ENCODE results near the gene C6orf136. TPM values are rescaled to one million over a fixed set of nuclear protein-coding genes. Genes with fewer than 3 reads are reported as not detected.

C6orf136 gene
- total and polyA plus RNA-seq, 9 of the 15 experiments (the other 6 are each of a cell fraction or from before 2014, with no cell fraction given), result 14.1 to 63.1 (median 18.4) TPM

DNA sequence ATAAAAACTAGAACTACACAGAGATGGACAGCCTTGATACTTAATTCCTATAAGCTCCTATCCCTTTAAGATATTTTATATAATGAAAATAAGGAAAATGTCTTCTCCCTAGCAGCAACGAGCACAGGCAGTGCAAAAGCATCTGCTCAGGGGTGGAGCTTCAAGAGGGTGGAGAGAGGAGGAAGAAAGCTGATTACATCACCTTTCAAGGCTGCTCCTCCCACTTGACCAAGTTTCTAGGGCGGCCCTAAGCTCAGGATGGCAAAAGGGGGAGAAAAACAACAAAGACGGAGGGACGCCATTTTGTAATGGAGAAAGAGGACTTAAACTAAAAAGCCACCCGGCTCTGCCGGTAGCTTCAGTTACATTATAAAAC lies 32.1 kb upstream of the C6orf136 start (continued):
- TF ChIP-seq, protein P1, sequence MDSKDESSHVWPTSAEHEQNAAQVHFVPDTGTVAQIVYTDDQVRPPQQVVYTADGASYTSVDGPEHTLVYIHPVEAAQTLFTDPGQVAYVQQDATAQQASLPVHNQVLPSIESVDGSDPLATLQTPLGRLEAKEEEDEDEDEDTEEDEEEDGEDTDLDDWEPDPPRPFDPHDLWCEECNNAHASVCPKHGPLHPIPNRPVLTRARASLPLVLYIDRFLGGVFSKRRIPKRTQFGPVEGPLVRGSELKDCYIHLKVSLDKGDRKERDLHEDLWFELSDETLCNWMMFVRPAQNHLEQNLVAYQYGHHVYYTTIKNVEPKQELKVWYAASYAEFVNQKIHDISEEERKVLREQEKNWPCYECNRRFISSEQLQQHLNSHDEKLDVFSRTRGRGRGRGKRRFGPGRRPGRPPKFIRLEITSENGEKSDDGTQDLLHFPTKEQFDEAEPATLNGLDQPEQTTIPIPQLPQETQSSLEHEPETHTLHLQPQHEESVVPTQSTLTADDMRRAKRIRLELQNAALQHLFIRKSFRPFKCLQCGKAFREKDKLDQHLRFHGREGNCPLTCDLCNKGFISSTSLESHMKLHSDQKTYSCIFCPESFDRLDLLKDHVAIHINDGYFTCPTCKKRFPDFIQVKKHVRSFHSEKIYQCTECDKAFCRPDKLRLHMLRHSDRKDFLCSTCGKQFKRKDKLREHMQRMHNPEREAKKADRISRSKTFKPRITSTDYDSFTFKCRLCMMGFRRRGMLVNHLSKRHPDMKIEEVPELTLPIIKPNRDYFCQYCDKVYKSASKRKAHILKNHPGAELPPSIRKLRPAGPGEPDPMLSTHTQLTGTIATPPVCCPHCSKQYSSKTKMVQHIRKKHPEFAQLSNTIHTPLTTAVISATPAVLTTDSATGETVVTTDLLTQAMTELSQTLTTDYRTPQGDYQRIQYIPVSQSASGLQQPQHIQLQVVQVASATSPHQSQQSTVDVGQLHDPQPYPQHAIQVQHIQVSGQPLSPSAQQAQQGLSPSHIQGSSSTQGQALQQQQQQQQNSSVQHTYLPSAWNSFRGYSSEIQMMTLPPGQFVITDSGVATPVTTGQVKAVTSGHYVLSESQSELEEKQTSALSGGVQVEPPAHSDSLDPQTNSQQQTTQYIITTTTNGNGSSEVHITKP (IDR thresholded peaks at IDR 0.05; ENCODE audit: partially characterized antibody), result peak; percentile 86
- TF ChIP-seq FOXA3 (CRISPR knock-in tag; conservative IDR thresholded peaks at IDR 0.05 in 1 of 2, IDR thresholded peaks at IDR 0.05 in 1 of 2), result no peak
- TF ChIP-seq ZKSCAN8 (CRISPR knock-in tag; IDR thresholded peaks at IDR 0.05), result no peak; the same call in 1 of the 2 replicates
- no peak for TF ChIP-seq PYGO2 (tag; IDR thresholded peaks at IDR 0.05)
- TF ChIP-seq NCOA6 (IDR thresholded peaks at IDR 0.05), result no peak
- peak; percentile 55; the same call in 1 of the 2 replicates for TF ChIP-seq MXI1 (IDR thresholded peaks at IDR 0.05; ENCODE audit: low read depth, low read length)
- TF ChIP-seq NEUROD1 (IDR thresholded peaks at IDR 0.05; ENCODE audit: borderline replicate concordance, low read depth, low read length, partially characterized antibody), result no peak
- peak; percentile 69; the same call in 1 of the 2 replicates for TF ChIP-seq NBN (IDR thresholded peaks at IDR 0.05; ENCODE audit: low read depth)
- TF ChIP-seq, protein P2, sequence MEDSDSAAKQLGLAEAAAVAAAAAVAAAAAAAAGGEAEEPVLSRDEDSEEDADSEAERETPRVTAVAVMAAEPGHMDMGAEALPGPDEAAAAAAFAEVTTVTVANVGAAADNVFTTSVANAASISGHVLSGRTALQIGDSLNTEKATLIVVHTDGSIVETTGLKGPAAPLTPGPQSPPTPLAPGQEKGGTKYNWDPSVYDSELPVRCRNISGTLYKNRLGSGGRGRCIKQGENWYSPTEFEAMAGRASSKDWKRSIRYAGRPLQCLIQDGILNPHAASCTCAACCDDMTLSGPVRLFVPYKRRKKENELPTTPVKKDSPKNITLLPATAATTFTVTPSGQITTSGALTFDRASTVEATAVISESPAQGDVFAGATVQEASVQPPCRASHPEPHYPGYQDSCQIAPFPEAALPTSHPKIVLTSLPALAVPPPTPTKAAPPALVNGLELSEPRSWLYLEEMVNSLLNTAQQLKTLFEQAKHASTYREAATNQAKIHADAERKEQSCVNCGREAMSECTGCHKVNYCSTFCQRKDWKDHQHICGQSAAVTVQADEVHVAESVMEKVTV (CRISPR knock-in tag; IDR thresholded peaks at IDR 0.05), result 0 out of 2 replicates have a peak, but pooled peaks have one; percentile 0
- TF ChIP-seq LARP7 (IDR thresholded peaks at IDR 0.05), result no peak
- no peak for TF ChIP-seq GATAD2A (IDR thresholded peaks at IDR 0.05)
- no peak for TF ChIP-seq DIDO1 (tag; IDR thresholded peaks at IDR 0.05; ENCODE audit: low read depth)
- TF ChIP-seq, protein P3, sequence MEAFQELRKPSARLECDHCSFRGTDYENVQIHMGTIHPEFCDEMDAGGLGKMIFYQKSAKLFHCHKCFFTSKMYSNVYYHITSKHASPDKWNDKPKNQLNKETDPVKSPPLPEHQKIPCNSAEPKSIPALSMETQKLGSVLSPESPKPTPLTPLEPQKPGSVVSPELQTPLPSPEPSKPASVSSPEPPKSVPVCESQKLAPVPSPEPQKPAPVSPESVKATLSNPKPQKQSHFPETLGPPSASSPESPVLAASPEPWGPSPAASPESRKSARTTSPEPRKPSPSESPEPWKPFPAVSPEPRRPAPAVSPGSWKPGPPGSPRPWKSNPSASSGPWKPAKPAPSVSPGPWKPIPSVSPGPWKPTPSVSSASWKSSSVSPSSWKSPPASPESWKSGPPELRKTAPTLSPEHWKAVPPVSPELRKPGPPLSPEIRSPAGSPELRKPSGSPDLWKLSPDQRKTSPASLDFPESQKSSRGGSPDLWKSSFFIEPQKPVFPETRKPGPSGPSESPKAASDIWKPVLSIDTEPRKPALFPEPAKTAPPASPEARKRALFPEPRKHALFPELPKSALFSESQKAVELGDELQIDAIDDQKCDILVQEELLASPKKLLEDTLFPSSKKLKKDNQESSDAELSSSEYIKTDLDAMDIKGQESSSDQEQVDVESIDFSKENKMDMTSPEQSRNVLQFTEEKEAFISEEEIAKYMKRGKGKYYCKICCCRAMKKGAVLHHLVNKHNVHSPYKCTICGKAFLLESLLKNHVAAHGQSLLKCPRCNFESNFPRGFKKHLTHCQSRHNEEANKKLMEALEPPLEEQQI (IDR thresholded peaks at IDR 0.05), result no peak
- TF ChIP-seq ZNF232 (CRISPR knock-in tag; IDR thresholded peaks at IDR 0.05), result no peak
- TF ChIP-seq, protein P4, sequence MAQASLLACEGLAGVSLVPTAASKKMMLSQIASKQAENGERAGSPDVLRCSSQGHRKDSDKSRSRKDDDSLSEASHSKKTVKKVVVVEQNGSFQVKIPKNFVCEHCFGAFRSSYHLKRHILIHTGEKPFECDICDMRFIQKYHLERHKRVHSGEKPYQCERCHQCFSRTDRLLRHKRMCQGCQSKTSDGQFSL (CRISPR knock-in tag; IDR thresholded peaks at IDR 0.05), result no peak
- TF ChIP-seq, protein P4 (tag; IDR thresholded peaks at IDR 0.05), result no peak
- TF ChIP-seq ZFPM2 (CRISPR knock-in tag; IDR thresholded peaks at IDR 0.05), result no peak
- peak in 1 of 2 experiments; percentile 70; a peak in 1 of 4 replicates for TF ChIP-seq RCOR1 (IDR thresholded peaks at IDR 0.05; ENCODE audit: borderline replicate concordance in 1 of 2, low read depth in 2 of 2, low read length in 2 of 2)
- TF ChIP-seq SMARCA5 (IDR thresholded peaks at IDR 0.05), result no peak
- TF ChIP-seq RBBP5 (IDR thresholded peaks at IDR 0.05; ENCODE audit: borderline replicate concordance, insufficient read depth, low read length, poor library complexity, severe bottlenecking), result no peak
- TF ChIP-seq ZBTB1 (CRISPR knock-in tag; IDR thresholded peaks at IDR 0.05; ENCODE audit: borderline replicate concordance, low read depth), result no peak

Data from K562 (cell line).